Measurements from ENCODE around the gene LRMDA. TPM values are rescaled to one million over a fixed set of nuclear protein-coding genes. Genes with fewer than 3 reads are reported as not detected.

Gene LRMDA
- total and polyA plus RNA-seq, 7 donors, result 2.8 to 22.2 (median 9.0) TPM

- intact Hi-C loops (cut with DNase I), result loop anchor here (10.0 kb wide), 1 partner anchor 347 kb away; no protein-coding TSS in a partner anchor
- WGBS, 2 donors, result 91 to 92% methylated on average over 14 of the region's 14 CpGs
- H3K9me3 ChIP-seq, result no peaks in the 10 kb centered on the region
- H3K27ac ChIP-seq, result no peak overlapping the region
- no peak overlapping the region for H3K4me3 ChIP-seq
- TF ChIP-seq CTCF (IDR thresholded peaks at IDR 0.05) (no peak), POLR2AphosphoS5 (IDR thresholded peaks at IDR 0.05) (no peak), POLR2A (IDR thresholded peaks at IDR 0.05) (no peak), EP300 (IDR thresholded peaks at IDR 0.05) (no peak)
- H3K4me1 ChIP-seq, result peaks cover 2 to 35% (median 24%) of the 10 kb centered on the region in 4 donors
- H3K36me3 ChIP-seq, result no peaks in the 10 kb centered on the region
- DNase-seq, result no peak
- H3K27me3 ChIP-seq, result no peaks in the 10 kb centered on the region
Measured at GRCh38 chr10:76031769-76032699, 600.6 kb downstream of the LRMDA start.

GRCh38 chr10:76032700-76033039 is 601.2 kb downstream of the LRMDA start:
- H3K4me3 ChIP-seq, result no peak overlapping the region
- H3K36me3 ChIP-seq, result no peaks in the 10 kb centered on the region
- H3K9me3 ChIP-seq, result no peaks in the 10 kb centered on the region
- intact Hi-C loops (cut with DNase I), result loop anchor here (10.0 kb wide), 1 partner anchor 348 kb away; no protein-coding TSS in a partner anchor
- no peak overlapping the region for H3K27ac ChIP-seq
- peaks cover 2 to 37% (median 25%) of the 10 kb centered on the region in 4 donors for H3K4me1 ChIP-seq
- WGBS, 2 donors, result 92 to 93% methylated on average over 3 of the region's 3 CpGs
- TF ChIP-seq POLR2A (IDR thresholded peaks at IDR 0.05), result no peak
- no peak for TF ChIP-seq EP300 (IDR thresholded peaks at IDR 0.05)
- TF ChIP-seq POLR2AphosphoS5 (IDR thresholded peaks at IDR 0.05), result no peak
- no peak for TF ChIP-seq CTCF (IDR thresholded peaks at IDR 0.05)
- H3K27me3 ChIP-seq, result no peaks in the 10 kb centered on the region
- DNase-seq, result no peak

- Histone ChIP-seq H3K4me1 (peaks cover 2 to 37% (median 25%) of the 10 kb centered on the region in 4 donors), H3K27me3 (no peaks in the 10 kb centered on the region), H3K4me3 (no peak overlapping the region), H3K9me3 (peaks cover 0 to 3% (median 0%) of the 10 kb centered on the region in 4 donors), H3K27ac (no peak overlapping the region), H3K36me3 (no peaks in the 10 kb centered on the region)
- TF ChIP-seq EP300 (IDR thresholded peaks at IDR 0.05) (no peak), POLR2A (IDR thresholded peaks at IDR 0.05) (no peak), POLR2AphosphoS5 (IDR thresholded peaks at IDR 0.05) (no peak), CTCF (IDR thresholded peaks at IDR 0.05) (no peak)
- DNase-seq, result no peak
- 15 to 33% methylated on average over 15 of the region's 15 CpGs for WGBS, 2 donors
- intact Hi-C loops (cut with DNase I), result loop anchor here (10.0 kb wide), 1 partner anchor 349 kb away; no protein-coding TSS in a partner anchor
Measured at GRCh38 chr10:76033457-76034196, 602.2 kb downstream of the LRMDA start.

GRCh38 chr10:76034353-76035205 is 603.2 kb downstream of the LRMDA start:
- Histone ChIP-seq H3K27ac (peak overlapping the region in 1 of 4 donors; percentile 57), H3K4me1 (peaks cover 2 to 37% (median 25%) of the 10 kb centered on the region in 4 donors), H3K27me3 (no peaks in the 10 kb centered on the region), H3K36me3 (no peaks in the 10 kb centered on the region), H3K9me3 (peaks cover 0 to 4% (median 0%) of the 10 kb centered on the region in 4 donors), H3K4me3 (no peak overlapping the region)
- no peak for TF ChIP-seq POLR2AphosphoS5 (IDR thresholded peaks at IDR 0.05)
- no peak for DNase-seq
- 52 to 75% methylated on average over 23 of the region's 23 CpGs for WGBS, 2 donors
- intact Hi-C loops (cut with DNase I), result loop anchor here (10.0 kb wide), 1 partner anchor 350 kb away; no protein-coding TSS in a partner anchor

All from sigmoid colon (tissue), 7 donors.